Epithelial cell of alveolus of lung (primary cell): ENCODE results near the gene OR14C36. TPM values are rescaled to one million over a fixed set of nuclear protein-coding genes. Genes with fewer than 3 reads are reported as not detected.

Source experiments
- total RNA-seq: library from RNA; depleted of rRNA; stranded (reverse); fragments of >200 nt; gene quantifications from 2 replicates; pipeline ENCODE4 v1.2.1, GENCODE V29; 2015

OR14C36 gene, protein sequence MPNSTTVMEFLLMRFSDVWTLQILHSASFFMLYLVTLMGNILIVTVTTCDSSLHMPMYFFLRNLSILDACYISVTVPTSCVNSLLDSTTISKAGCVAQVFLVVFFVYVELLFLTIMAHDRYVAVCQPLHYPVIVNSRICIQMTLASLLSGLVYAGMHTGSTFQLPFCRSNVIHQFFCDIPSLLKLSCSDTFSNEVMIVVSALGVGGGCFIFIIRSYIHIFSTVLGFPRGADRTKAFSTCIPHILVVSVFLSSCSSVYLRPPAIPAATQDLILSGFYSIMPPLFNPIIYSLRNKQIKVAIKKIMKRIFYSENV
- total RNA-seq = not detected in 2 replicates

DNA sequence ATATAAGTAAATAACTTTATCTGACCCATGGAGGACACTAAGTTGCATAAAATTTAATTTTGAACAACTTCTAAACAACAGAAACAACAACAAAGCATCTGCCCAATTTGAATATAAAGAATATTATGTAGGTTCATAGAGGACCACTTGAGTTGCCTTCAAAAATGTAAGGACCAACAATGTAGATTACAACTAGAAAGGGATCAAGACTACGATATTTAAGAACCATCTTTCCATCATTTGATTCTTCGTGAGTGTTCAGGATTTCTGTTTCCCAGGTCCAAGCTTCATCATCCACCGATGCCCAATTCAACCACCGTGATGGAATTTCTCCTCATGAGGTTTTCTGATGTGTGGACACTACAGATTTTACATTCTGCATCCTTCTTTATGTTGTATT is at the start of gene OR14C36:
Gene OR14C36 (plus strand): TSS at position 301 of the 400 bp plus-strand sequence. CDS start 0 bp downstream, at position 301.

DNA sequence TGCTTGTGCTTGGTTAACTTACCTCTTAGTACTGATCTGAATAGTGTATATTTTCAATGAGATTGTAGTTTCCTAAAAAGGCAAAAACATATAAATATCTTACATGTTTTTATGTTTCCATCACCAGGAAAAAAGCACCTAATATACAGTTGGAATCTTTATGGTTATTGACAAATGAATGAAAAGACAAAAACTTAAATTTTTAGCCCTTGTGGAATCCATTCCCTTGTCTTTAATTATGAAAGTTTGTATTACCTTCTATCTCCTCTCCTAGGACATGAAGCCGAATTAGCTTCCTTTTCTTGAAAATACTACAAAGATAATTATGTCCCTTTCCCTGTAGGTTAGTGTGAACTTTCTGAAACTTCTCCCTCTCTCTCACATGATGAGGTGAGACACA is 45.3 kb upstream of the OR14C36 start, which contains the start of gene OR2T12:
Gene OR2T12 (minus strand): TSS at position 101 of the 400 bp plus-strand sequence. CDS start 7,846 bp downstream, outside the sequence.

DNA sequence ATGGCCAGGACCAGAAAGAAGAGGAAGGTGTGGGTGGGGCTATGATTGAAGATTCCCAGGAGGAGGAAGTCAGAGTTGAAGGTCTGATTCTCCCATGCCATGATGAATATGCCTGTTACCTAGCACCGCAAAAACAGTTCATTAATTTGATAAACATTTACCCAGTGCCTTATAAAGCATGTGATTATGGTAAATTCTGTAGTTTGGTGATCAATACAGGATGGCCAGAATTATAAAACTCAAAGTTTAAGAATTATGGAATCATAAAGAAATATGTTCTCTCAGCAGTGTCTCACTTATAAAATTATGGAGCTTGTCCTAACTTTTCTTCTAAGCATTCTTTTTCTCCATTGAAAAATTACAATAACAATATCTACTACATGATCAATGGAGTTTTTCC is 24.1 kb upstream of the OR14C36 start, which contains the start of gene OR2M7:
Gene OR2M7 (minus strand): TSS at position 101 of the 400 bp plus-strand sequence. CDS start 0 bp downstream, at position 101.

GRCh38 chr1:248361121-248361715 is 12.6 kb downstream of the OR14C36 start, which contains the start of gene OR2T4:
Gene OR2T4 (plus strand): TSS chr1:248361665. CDS start chr1:248361665, 0 bp downstream.

DNA sequence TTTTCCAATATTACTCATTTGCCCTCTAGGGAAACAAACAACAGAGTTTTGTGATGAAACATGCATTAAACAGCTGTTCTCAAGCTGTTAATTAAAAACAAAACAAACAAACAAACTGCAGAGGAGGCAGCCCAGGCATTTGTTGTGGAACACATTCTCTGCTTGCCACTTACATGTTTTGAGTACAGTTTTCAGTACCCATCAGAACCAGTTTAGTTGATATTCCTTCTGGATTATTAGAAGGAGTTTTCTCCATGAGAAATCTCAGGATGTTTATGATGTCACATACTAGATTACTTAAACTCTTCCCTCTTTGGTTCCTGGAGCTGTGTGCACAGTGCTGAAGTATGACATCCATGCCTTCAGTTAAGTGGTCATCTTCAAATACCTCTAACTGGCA is 26.9 kb downstream of the OR14C36 start, which contains the start of gene OR2T6:
Gene OR2T6 (plus strand): TSS at position 301 of the 400 bp plus-strand sequence. CDS start 11,863 bp downstream, outside the sequence.

Other genes with a start within 250 kb of the OR14C36 start
- not detected in 2 replicates for gene OR2M5, start 203.6 kb upstream of the OR14C36 start, total RNA-seq
- not detected in 2 replicates for gene OR2M2, start 174.0 kb upstream of the OR14C36 start, total RNA-seq
- gene OR2M3, start 151.5 kb upstream of the OR14C36 start, total RNA-seq = not detected in 2 replicates
- not detected in 2 replicates for gene OR2M4, start 117.4 kb upstream of the OR14C36 start, total RNA-seq
- not detected in 2 replicates for gene OR2T33, start 70.8 kb upstream of the OR14C36 start, total RNA-seq
- not detected in 2 replicates for gene OR2T12, start 45.4 kb upstream of the OR14C36 start, total RNA-seq
- not detected in 2 replicates for gene OR2M7, start 24.2 kb upstream of the OR14C36 start, total RNA-seq
- not detected in 2 replicates for gene OR2T4, start 12.9 kb downstream of the OR14C36 start, total RNA-seq
- not detected in 2 replicates for gene OR2T6, start 27.0 kb downstream of the OR14C36 start, total RNA-seq
- gene OR2T1, start 54.3 kb downstream of the OR14C36 start, total RNA-seq = not detected in 2 replicates
- not detected in 2 replicates for gene OR2T2, start 96.9 kb downstream of the OR14C36 start, total RNA-seq
- not detected in 2 replicates for gene OR2T3, start 124.6 kb downstream of the OR14C36 start, total RNA-seq
- not detected in 2 replicates for gene OR2T5, start 139.8 kb downstream of the OR14C36 start, total RNA-seq
- not detected in 2 replicates for gene OR2G6, start 159.3 kb downstream of the OR14C36 start, total RNA-seq
- not detected in 2 replicates for gene OR2T29, start 214.0 kb downstream of the OR14C36 start, total RNA-seq
- not detected in 2 replicates for gene OR2T34, start 226.0 kb downstream of the OR14C36 start, total RNA-seq
- not detected in 2 replicates for gene OR2T10, start 248.9 kb downstream of the OR14C36 start, total RNA-seq